HG03159 (cell line): ENCODE results near the gene FIS1.

Experiments
- ATAC-seq: cut with Tn5 transposase; IDR thresholded peaks from one replicate; pipeline ENCODE4 v1.9.1; 2021; ENCODE audit warnings: mild to moderate bottlenecking, moderate library complexity; ENCODE audit not compliant: unreplicated experiment

The FIS1 gene

DNA sequence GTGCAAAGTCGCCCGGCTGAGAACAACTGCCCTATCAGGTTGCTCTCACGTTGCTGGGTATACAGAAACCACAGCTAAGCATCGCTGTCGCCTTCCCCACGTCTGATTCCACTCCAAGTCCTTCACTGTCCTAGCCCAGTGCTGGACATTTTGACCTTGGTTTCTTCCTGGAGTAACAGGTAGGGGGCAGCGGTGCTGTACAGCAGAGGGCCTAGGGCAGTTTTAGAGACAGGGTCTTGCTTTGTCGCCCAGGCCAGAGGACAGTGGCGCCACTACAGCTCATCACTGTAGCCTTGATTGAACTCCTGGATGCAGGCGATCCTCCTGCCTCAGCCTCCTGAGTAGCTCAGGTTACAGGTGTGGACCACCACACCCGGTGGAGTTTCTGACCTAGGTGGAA, 9.8 kb downstream of the FIS1 start:
- ATAC-seq: no peak

GRCh38 chr7:101234636-101235035, 10.2 kb downstream of the FIS1 start:
- no peak for ATAC-seq

GRCh38 chr7:101233907-101234547, 10.9 kb downstream of the FIS1 start:
- no peak for ATAC-seq

- ATAC-seq: no peak
Observed at GRCh38 chr7:101232141-101232850, 12.6 kb downstream of the FIS1 start.

- ATAC-seq: no peak
Observed at GRCh38 chr7:101231644-101232043, 13.2 kb downstream of the FIS1 start.

GRCh38 chr7:101226721-101227120, 18.2 kb downstream of the FIS1 start:
- no peak for ATAC-seq

- no peak for ATAC-seq
Observed at GRCh38 chr7:101225650-101226049, 19.2 kb downstream of the FIS1 start.

- ATAC-seq: no peak
Observed at GRCh38 chr7:101223528-101223927, 21.4 kb downstream of the FIS1 start.

- no peak for ATAC-seq
Observed at GRCh38 chr7:101222275-101222830, 22.5 kb downstream of the FIS1 start.

DNA sequence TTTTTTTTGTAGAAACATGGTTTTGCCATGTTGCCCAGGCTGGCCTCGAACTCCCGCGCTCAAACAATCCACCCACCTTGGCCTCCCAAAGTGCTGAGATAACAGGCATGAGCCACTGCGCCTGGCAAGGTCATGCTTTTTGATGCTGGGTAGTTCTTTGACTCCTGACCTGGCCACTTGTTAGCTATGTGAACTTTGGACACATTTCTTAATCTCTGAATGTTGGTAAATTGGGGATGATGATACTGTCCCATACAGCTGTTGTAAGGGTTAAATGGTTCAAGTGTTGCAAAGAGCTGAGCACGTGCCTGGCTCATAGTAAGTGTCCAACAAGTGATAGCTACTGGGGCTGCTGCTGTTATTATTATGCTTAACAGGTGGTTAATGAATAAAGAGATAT, 24.6 kb downstream of the FIS1 start:
- no peak for ATAC-seq

- peak; percentile 8 for ATAC-seq
Observed at GRCh38 chr7:101218236-101219125, 26.4 kb downstream of the FIS1 start.

- ATAC-seq: peak; percentile 56
Observed at GRCh38 chr7:101217388-101218235, 27.3 kb downstream of the FIS1 start, which contains the start of the genes PLOD3 and ZNHIT1. PLOD3 (minus strand) TSS chr7:101217581; CDS start chr7:101217274, 307 bp downstream. ZNHIT1 (plus strand) TSS chr7:101218165; CDS start chr7:101218196, 31 bp downstream.

- ATAC-seq: peak; percentile 17
Observed at GRCh38 chr7:101216860-101217387, 28.0 kb downstream of the FIS1 start.

DNA sequence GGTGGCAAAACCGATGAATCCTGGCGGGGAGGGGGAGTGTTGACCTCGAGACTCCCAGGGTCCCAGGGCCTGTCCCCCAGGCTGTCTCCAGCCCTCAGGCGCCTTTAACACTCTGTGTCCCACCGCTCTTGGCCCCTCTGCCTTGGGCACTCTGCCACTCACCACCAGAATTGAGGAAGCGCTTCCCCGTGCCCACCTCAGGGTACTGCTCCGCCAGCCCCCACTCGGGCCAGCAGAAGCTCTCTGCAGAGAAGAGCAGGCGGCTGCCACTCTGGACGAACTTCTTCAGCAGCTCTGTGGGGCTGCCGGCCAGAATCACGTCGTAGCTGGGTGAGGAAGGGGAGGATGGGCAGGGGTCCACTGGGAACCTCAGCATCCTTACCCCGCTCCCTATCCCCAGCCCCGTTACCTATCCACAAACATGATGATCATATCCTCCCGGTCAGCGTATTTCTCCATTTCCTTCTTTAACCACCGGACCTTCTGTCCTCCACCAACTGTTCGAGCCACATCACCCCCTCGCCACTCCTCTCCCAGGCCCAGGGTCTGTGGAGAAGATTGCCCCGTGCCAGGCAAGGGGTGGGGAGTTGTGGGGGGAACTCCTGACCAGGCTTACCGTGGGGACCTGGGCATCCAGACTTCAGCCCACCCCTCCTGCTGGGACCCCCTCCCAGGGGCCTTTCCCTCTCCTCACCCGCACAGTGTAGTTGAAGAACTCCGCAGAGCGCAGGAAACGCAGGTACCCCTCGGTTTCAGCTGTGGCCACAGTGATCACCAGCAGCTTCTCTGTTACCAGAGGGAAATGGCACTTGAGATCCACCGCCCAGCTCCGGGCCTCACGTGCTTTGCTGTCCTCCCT, 28.7 kb downstream of the FIS1 start:
- no peak for ATAC-seq

GRCh38 chr7:101212014-101212413, 32.9 kb downstream of the FIS1 start:
- no peak for ATAC-seq

- no peak for ATAC-seq
Observed at GRCh38 chr7:101211501-101211900, 33.4 kb downstream of the FIS1 start.

- ATAC-seq: no peak
Observed at GRCh38 chr7:101210143-101210542, 34.7 kb downstream of the FIS1 start.

GRCh38 chr7:101208794-101209193, 36.1 kb downstream of the FIS1 start:
- no peak for ATAC-seq

DNA sequence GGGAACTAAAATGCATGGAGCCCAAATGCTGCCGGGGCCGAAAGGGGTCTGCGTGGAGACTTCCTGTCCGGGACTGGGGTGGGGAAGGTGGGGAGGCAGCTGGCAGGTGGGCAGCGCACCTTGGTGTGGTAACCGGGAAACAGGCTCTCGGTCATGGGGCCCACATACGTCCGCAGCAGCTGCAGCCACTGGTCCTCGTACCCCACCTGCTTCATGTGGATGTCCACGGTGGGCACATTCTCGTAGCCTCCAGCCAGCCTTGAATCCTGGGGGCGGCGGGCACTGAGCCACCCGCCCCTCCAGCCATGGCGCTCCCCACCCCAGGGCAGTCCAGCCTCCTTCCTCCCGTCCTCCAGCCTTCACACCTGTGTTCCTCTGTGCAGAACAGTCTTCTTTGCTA, 37.4 kb downstream of the FIS1 start:
- ATAC-seq: no peak
